Activated CD8-positive, alpha-beta T cell treated with anti-CD3 and anti-CD28 coated beads for 36 hours (primary cell): ENCODE measurements around the gene ZNF219. TPM values are rescaled to one million over a fixed set of nuclear protein-coding genes. Genes with fewer than 3 reads are reported as not detected.

Experiments used
- ATAC-seq: fragments of 200-7000 bp; cut with Tn5 transposase; one replicate; pipeline ENCODE4 v1.10.0; 2021; ENCODE audit warnings: mild to moderate bottlenecking, moderate library complexity
- CTCF ChIA-PET: fragments of 350-600 bp; sonication (Branson Sonifier 250); formaldehyde crosslinking; loops from one replicate; lab custom pipeline; 2021; ENCODE audit warnings: antibody characterized with exemption; lab: Charles Lee
- POLR2A ChIA-PET: fragments of 350-600 bp; sonication (Branson Sonifier 250); formaldehyde crosslinking; loops from one replicate; lab custom pipeline; 2021; ENCODE audit warnings: antibody characterized with exemption; lab: Charles Lee
- DNase-seq: peaks from one replicate; pipeline ENCODE4 v3.0.0-alpha.2; 2020
- H3K27ac Mint-ChIP-seq: one replicate; pipeline ENCODE4 v1.8.0; 2021; ENCODE audit warnings: mild to moderate bottlenecking, mixed read lengths
- H3K27me3 Mint-ChIP-seq: one replicate; pipeline ENCODE4 v1.8.0; 2021; ENCODE audit warnings: mixed read lengths
- H3K36me3 Mint-ChIP-seq: one replicate; pipeline ENCODE4 v1.8.0; 2021; ENCODE audit warnings: low read depth, mixed read lengths
- H3K4me1 Mint-ChIP-seq: one replicate; pipeline ENCODE4 v1.8.0; 2021; ENCODE audit warnings: low read depth, mixed read lengths
- H3K4me3 Mint-ChIP-seq: one replicate; pipeline ENCODE4 v1.8.0; 2021; ENCODE audit warnings: mild to moderate bottlenecking, moderate library complexity, mixed read lengths
- H3K9me3 Mint-ChIP-seq: one replicate; pipeline ENCODE4 v1.8.0; 2021; ENCODE audit warnings: mixed read lengths
- intact Hi-C: fragments of 100-400 bp; cut with micrococcal nuclease; formaldehyde crosslinking; loops from one replicate; pipeline ENCODE4 v1.10.0; 2022
- total RNA-seq, 2 experiments: library from RNA; stranded (reverse); gene quantifications; one replicate each; pipeline ENCODE4 v1.2.3, GENCODE V29; 2021
- TF ChIP-seq, protein P1 (sequence below): fragments of 200-600 bp; IDR thresholded peaks from one replicate; pipeline ENCODE4 v1.8.0; 2022; ENCODE audit warnings: antibody characterized with exemption, mild to moderate bottlenecking

The ZNF219 gene
- total RNA-seq, 2 experiments from 2014 or later: 7.2 to 8.2 TPM

DNA sequence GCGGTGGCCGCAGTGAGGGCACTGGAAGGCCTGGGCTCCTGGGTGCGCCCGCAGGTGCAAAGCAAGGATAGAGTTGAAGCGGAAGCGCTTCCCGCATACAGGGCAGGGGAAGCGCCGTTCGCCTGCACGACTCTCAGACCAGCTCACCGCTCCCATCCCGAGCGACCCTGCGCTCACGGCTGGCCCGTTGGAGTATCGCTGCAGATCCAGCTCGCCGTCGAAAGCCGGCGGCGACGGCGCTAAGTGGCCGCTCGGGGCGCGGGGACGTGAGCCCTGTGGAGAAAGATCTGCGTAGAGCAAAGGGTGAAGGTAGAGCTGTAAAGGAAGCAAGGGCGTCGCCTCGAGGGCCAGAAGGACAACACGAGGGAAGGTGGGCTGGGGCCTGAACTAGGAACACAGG lies 5.4 kb downstream of the ZNF219 start:
- ATAC-seq (no peak), DNase-seq (no peak)
- no peak overlapping the region for H3K4me3 Mint-ChIP-seq
- H3K27me3 Mint-ChIP-seq: no peaks in the 10 kb centered on the region
- POLR2A ChIA-PET: interaction anchor here (0.9 to 2.9 kb wide), 6 partner anchors 8 to 78 kb away, joined by 3 to 24 read pairs (median 5); partner anchors contain the start of genes ARHGEF40 and TMEM253
- peaks cover 10% of the 10 kb centered on the region for H3K4me1 Mint-ChIP-seq
- CTCF ChIA-PET: interaction anchor here (0.6 to 7.8 kb wide), 30 partner anchors 10 to 121 kb away, joined by 3 to 224 read pairs (median 7); partner anchors contain the start of genes ARHGEF40, NDRG2, TMEM253 and TPPP2
- peaks cover 2% of the 10 kb centered on the region for H3K36me3 Mint-ChIP-seq
- no peaks in the 10 kb centered on the region for H3K9me3 Mint-ChIP-seq
- TF ChIP-seq, protein P1, sequence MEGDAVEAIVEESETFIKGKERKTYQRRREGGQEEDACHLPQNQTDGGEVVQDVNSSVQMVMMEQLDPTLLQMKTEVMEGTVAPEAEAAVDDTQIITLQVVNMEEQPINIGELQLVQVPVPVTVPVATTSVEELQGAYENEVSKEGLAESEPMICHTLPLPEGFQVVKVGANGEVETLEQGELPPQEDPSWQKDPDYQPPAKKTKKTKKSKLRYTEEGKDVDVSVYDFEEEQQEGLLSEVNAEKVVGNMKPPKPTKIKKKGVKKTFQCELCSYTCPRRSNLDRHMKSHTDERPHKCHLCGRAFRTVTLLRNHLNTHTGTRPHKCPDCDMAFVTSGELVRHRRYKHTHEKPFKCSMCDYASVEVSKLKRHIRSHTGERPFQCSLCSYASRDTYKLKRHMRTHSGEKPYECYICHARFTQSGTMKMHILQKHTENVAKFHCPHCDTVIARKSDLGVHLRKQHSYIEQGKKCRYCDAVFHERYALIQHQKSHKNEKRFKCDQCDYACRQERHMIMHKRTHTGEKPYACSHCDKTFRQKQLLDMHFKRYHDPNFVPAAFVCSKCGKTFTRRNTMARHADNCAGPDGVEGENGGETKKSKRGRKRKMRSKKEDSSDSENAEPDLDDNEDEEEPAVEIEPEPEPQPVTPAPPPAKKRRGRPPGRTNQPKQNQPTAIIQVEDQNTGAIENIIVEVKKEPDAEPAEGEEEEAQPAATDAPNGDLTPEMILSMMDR: no peak
- intact Hi-C loops: loop anchor here (2.0 kb wide), 1 partner anchor 78 kb away; no protein-coding TSS in a partner anchor
- H3K27ac Mint-ChIP-seq: no peak overlapping the region

DNA sequence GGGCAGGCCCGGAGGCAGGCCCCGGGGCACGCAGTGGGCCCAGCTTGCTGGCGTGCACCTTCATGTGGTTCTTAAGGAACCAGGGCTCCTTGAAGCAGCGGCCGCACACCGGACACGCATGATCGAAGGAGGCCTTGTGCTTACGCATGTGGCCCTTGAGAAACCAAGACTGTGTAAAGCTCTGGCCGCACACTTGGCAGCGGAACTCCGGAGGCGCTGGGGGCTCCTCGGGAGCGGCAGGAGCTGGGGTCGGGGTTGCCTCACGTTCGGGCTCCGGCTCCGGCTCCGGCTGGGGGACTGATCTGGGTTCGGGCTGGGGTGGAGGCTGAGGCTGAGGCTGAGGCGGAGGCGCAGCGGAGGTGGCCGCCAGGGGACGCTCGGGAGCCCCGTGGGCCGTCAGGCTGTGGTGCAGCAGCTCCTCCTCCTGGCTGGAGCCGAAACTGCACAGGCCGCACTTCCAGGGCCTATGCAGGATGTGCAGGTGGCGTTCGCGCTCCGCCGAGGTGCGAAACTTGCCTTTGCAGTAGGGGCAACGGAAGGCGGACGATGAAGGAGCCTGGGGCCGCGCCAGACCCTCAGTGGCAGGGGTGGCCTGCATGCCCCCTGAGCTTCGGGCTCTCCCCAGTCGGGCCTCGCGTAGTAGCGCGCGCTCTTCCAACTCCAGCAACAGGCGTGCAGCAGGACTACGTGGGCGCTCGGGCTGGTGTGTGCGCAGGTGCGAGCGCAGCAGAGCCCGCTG lies 6.0 kb downstream of the ZNF219 start:
- CTCF ChIA-PET: interaction anchor here (0.6 to 7.8 kb wide), 35 partner anchors 9 to 120 kb away, joined by 3 to 224 read pairs (median 6); partner anchors contain the start of genes ARHGEF40, NDRG2, TMEM253 and TPPP2
- POLR2A ChIA-PET: interaction anchor here (1.0 to 2.9 kb wide), 7 partner anchors 9 to 81 kb away, joined by 3 to 24 read pairs (median 6); partner anchors contain the start of genes ARHGEF40 and TMEM253
- no peak overlapping the region for H3K27ac Mint-ChIP-seq
- no peaks in the 10 kb centered on the region for H3K9me3 Mint-ChIP-seq
- H3K4me3 Mint-ChIP-seq: no peak overlapping the region
- peaks cover 2% of the 10 kb centered on the region for H3K36me3 Mint-ChIP-seq
- peak; percentile 94 for DNase-seq
- TF ChIP-seq, protein P1: peak; percentile 100
- no peaks in the 10 kb centered on the region for H3K27me3 Mint-ChIP-seq
- intact Hi-C loops: loop anchor here (2.0 kb wide), 1 partner anchor 78 kb away; no protein-coding TSS in a partner anchor
- peak; percentile 97 for ATAC-seq
- peaks cover 15% of the 10 kb centered on the region for H3K4me1 Mint-ChIP-seq

DNA sequence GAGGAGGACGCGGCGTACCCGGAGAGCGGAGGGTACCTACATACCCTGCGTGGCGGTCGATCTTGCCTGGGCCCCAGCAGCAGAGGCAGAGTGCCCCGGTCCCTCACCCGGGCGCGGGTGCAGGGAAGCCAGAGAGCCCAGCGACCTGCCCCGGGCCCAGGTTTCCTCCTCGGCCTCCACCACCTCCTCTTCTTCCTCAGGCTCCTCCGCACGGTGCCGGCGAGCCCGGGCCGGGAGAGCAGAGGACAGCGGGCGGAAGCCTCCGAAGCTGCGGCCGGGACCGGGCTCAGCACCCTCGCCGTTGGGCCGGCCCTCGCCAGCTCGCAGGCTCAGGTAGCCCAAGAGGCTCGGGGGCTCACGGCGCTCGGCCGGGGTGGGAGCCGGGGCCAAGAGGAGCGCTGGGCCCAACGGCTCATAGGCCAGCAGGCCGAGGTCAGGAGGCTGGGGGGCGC lies 6.6 kb downstream of the ZNF219 start:
- no peak for ATAC-seq

DNA sequence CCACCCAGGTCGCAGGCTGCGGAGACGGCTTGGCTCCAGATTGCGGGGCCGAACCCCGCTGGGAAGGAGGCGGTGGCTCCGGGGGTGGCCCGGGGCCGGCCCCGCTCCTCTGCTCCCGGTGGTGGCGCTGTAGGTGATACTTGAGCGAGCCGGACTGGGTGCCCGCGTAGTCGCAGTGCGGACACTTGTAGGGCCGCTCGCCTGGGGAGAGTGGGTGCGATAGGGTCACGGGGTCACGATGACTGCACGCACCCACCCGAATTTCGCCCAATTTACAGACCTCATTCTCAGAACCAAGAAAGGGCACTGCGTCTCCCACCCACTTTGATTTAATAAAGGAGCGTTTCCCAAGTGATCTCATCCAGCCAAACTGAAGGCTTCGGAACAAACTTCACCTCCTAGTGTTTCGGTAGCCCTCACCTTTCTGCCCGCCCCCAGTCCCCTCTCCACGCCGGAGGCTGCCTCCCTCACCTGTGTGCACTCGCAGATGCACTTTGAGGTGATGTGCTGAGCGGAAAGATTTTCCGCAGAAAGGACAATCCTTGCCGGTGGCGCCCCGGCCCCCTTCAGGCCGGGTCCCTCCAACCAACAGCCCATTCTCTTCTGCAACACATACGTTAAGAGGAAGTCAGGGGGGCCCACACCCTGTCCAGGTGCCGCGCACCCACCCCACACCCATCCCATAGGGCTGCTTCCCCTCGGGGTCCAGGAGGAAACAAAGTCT lies 7.4 kb downstream of the ZNF219 start:
- Mint-ChIP-seq H3K27me3 (no peaks in the 10 kb centered on the region), H3K4me3 (no peak overlapping the region), H3K36me3 (peaks cover 2% of the 10 kb centered on the region), H3K4me1 (peaks cover 21% of the 10 kb centered on the region), H3K9me3 (no peaks in the 10 kb centered on the region), H3K27ac (no peak overlapping the region)
- no peak for DNase-seq
- ChIA-PET POLR2A (interaction anchor here (1.4 to 4.0 kb wide), 2 partner anchors 12 to 76 kb away, joined by 6 to 30 read pairs; partner anchors contain the start of gene TMEM253), CTCF (interaction anchor here (0.6 to 7.8 kb wide), 19 partner anchors 12 to 119 kb away, joined by 3 to 224 read pairs (median 11); partner anchors contain the start of genes ARHGEF40, NDRG2 and TMEM253)
- intact Hi-C loops: no loop called here
- TF ChIP-seq, protein P1: no peak
- no peak for ATAC-seq

More for the DNA sequence above, 6.6 kb downstream of the ZNF219 start:
- POLR2A ChIA-PET: interaction anchor here (1.0 to 2.0 kb wide), 6 partner anchors 10 to 81 kb away, joined by 3 to 8 read pairs (median 4); partner anchors contain the start of genes ARHGEF40 and TMEM253
- Mint-ChIP-seq H3K36me3 (peaks cover 2% of the 10 kb centered on the region), H3K9me3 (no peaks in the 10 kb centered on the region), H3K4me3 (no peak overlapping the region), H3K4me1 (peaks cover 16% of the 10 kb centered on the region), H3K27ac (no peak overlapping the region), H3K27me3 (no peaks in the 10 kb centered on the region)
- intact Hi-C loops: loop anchor here (2.0 kb wide), 1 partner anchor 77 kb away; no protein-coding TSS in a partner anchor
- TF ChIP-seq, protein P1: no peak
- DNase-seq: no peak
- CTCF ChIA-PET: interaction anchor here (0.7 to 7.8 kb wide), 29 partner anchors 8 to 120 kb away, joined by 3 to 224 read pairs (median 7); partner anchors contain the start of genes ARHGEF40, NDRG2, TMEM253 and TPPP2
